Measurements from ENCODE around the gene AHDC1.

DNA sequence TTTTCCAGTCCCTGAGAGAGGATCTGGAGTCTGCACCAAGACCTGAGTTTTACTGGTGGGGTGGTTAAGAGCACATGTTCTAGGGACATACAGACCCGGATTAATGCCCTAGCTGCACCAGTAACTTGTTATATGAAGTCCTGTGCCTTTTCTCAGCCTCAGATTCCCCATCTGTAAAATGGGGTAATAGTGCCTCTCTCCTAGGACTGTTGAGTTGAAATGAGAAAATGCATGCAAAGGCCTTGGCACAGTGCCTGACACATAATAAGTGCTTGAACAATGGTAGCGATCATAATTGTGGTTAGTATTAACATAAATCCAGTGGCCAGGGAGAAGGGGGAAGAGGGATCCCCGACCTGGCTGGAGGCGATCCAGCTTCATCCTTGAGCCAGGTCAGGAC is 12.3 kb downstream of the AHDC1 start:
- TF ChIP-seq ZNF473 (tag by site-specific recombination; IDR thresholded peaks at IDR 0.05) (no peak), ZNF121 (tag by site-specific recombination; IDR thresholded peaks at IDR 0.05) (0 out of 2 replicates have a peak, but pooled peaks have one; percentile 21), ZBTB8A (tag by site-specific recombination; IDR thresholded peaks at IDR 0.05) (no peak), ZSCAN5A (tag by site-specific recombination; IDR thresholded peaks at IDR 0.05) (no peak), ZNF558 (tag by site-specific recombination; IDR thresholded peaks at IDR 0.05) (no peak), ZNF530 (tag by site-specific recombination; IDR thresholded peaks at IDR 0.05; ENCODE audit: low read depth) (no peak), CTCF (tag by site-specific recombination; IDR thresholded peaks at IDR 0.05) (no peak)
